GM12878 (cell line): ENCODE results near the gene CCNC. TPM values are rescaled to one million over a fixed set of nuclear protein-coding genes. Genes with fewer than 3 reads are reported as not detected.

Experiments used
- BACH1 ChIP-seq: fragments of 450-650 bp; IDR thresholded peaks from 2 replicates; pipeline ENCODE4 v1.6.1; 2017; ENCODE audit warnings: mild to moderate bottlenecking, borderline replicate concordance
- FOXM1 ChIP-seq: IDR thresholded peaks from 2 replicates; pipeline ENCODE4 v1.6.1; 2012; ENCODE audit warnings: low read depth, mild to moderate bottlenecking, inconsistent platforms, low read length, moderate library complexity
- IKZF1 ChIP-seq: fragments of 450-650 bp; conservative IDR thresholded peaks from 2 replicates; pipeline ENCODE4 v1.6.1; 2017; ENCODE audit warnings: antibody characterized with exemption, mild to moderate bottlenecking
- KAT2A ChIP-seq: conservative IDR thresholded peaks from 2 replicates; pipeline ENCODE4 v1.6.1; 2011; ENCODE audit warnings: low read depth, low read length; ENCODE audit not compliant: control insufficient read depth
- MXI1 ChIP-seq: fragments of 150-350 bp; IDR thresholded peaks from 2 replicates; pipeline ENCODE4 v1.6.1; 2011; ENCODE audit warnings: low read depth, mild to moderate bottlenecking, inconsistent platforms, low read length, improper control_type of control experiment
- MYB ChIP-seq: fragments of 150-350 bp; IDR thresholded peaks from 2 replicates; pipeline ENCODE4 v1.6.1; 2014; ENCODE audit warnings: mild to moderate bottlenecking, low read depth, low read length, borderline replicate concordance
- NFYA ChIP-seq: IDR thresholded peaks from 2 replicates; pipeline ENCODE4 v1.6.1; 2011; ENCODE audit warnings: low read depth, mild to moderate bottlenecking, low read length, improper control_type of control experiment, borderline replicate concordance
- NR2C2 ChIP-seq: IDR thresholded peaks from 2 replicates; pipeline ENCODE4 v1.6.1; 2011; ENCODE audit warnings: borderline replicate concordance, low read depth; ENCODE audit not compliant: control insufficient read depth, insufficient read length
- SIX5 ChIP-seq: IDR thresholded peaks from 2 replicates; pipeline ENCODE4 v1.6.1; 2011; ENCODE audit warnings: mild to moderate bottlenecking, low read depth, low read length, moderate library complexity; ENCODE audit not compliant: severe bottlenecking
- SMAD1 ChIP-seq: fragments of 450-650 bp; IDR thresholded peaks from 2 replicates; pipeline ENCODE4 v1.6.1; 2018; ENCODE audit warnings: mild to moderate bottlenecking, low read depth; ENCODE audit not compliant: partially characterized antibody
- SREBF1 ChIP-seq: IDR thresholded peaks from 2 replicates; pipeline ENCODE4 v1.6.1; 2012; ENCODE audit warnings: mild to moderate bottlenecking, low read length
- STAT1 ChIP-seq: fragments of 450-650 bp; conservative IDR thresholded peaks from 2 replicates; pipeline ENCODE4 v1.6.1; 2014; ENCODE audit warnings: antibody characterized with exemption, mild to moderate bottlenecking
- STAT3 ChIP-seq: IDR thresholded peaks from 2 replicates; pipeline ENCODE4 v1.6.1; 2011; ENCODE audit warnings: low read depth, low read length, improper control_type of control experiment
- YBX1 ChIP-seq: fragments of 450-650 bp; IDR thresholded peaks from 2 replicates; pipeline ENCODE4 v1.6.1; 2016; ENCODE audit warnings: antibody characterized with exemption
- ZNF207 ChIP-seq: fragments of 450-650 bp; IDR thresholded peaks from 2 replicates; pipeline ENCODE4 v1.6.1; 2014; ENCODE audit warnings: antibody characterized with exemption, mild to moderate bottlenecking, borderline replicate concordance
- polyA plus RNA-seq, 11 experiments: library from polyadenylated mRNA; depleted of rRNA in 4 of 11; unstranded in 6 of 11; stranded (reverse) in 5 of 11; fragments of >200 nt; fragmentation: Nextera tagmentation in 4 of 11; fragmentation: Illumina TruSeq in 1 of 11; extraction: Ambion mirVana in 4 of 11; extraction: Trizol in 1 of 11; gene quantifications; 1 replicate in 1 of 11; 2 replicates in 10 of 11; pipeline versions ENCODE4 v1.2.1 to v1.2.3, GENCODE V29; 2011 to 2016; ENCODE audit warnings: inconsistent platforms in 2 of 11, missing spikeins in 2 of 11, low read depth in 1 of 11
- total RNA-seq, 4 experiments: library from RNA; depleted of rRNA in 3 of 4; stranded (reverse); fragments of >200 nt in 3 of 4; fragmentation: Illumina TruSeq in 1 of 4; extraction: Trizol in 1 of 4; gene quantifications; 2 replicates each; pipeline versions ENCODE4 v1.2.1 to v1.2.3, GENCODE V29; 2013 to 2021
- TF ChIP-seq, protein P1 (sequence below): fragments of 450-650 bp; IDR thresholded peaks from 2 replicates; pipeline ENCODE4 v1.6.1; 2016; ENCODE audit warnings: mild to moderate bottlenecking, moderate library complexity, borderline replicate concordance
- TF ChIP-seq, protein P2 (sequence below): fragments of 450-650 bp; IDR thresholded peaks from 2 replicates; pipeline ENCODE4 v1.6.1; 2017; ENCODE audit warnings: mild to moderate bottlenecking
- TF ChIP-seq, protein P3 (sequence below): fragments of 450-650 bp; IDR thresholded peaks from 2 replicates; pipeline ENCODE4 v1.6.1; 2017; ENCODE audit warnings: mild to moderate bottlenecking, moderate library complexity
- TF ChIP-seq, protein P4 (sequence below): IDR thresholded peaks from 2 replicates; pipeline ENCODE4 v1.6.1; 2012; ENCODE audit warnings: low read length, inconsistent platforms

CCNC gene
- total and polyA plus RNA-seq, 10 of the 15 experiments (the other 5 are each of a cell fraction or from before 2014, with no cell fraction given), result 68.5 to 168 (median 99.4) TPM

DNA sequence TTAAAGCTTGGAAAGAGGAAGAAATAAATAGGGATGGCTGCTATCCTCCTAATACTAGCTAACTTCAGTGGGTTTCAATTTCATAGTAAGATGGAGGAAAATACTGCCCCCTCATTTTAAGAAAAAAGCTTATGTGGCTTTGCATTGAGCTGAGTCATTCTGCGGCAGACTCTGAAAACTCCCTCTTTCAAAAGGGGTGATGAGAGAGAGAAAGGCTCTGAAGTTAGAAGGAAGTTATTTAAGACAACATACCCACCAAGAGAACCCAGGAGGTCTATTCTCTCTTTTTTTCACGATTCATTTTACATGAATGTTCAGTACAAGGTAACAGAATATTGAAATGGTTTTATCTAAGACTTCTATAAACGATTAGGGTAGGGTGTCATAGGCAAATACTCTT is 42.7 kb upstream of the CCNC start (continued):
- TF ChIP-seq, protein P1, sequence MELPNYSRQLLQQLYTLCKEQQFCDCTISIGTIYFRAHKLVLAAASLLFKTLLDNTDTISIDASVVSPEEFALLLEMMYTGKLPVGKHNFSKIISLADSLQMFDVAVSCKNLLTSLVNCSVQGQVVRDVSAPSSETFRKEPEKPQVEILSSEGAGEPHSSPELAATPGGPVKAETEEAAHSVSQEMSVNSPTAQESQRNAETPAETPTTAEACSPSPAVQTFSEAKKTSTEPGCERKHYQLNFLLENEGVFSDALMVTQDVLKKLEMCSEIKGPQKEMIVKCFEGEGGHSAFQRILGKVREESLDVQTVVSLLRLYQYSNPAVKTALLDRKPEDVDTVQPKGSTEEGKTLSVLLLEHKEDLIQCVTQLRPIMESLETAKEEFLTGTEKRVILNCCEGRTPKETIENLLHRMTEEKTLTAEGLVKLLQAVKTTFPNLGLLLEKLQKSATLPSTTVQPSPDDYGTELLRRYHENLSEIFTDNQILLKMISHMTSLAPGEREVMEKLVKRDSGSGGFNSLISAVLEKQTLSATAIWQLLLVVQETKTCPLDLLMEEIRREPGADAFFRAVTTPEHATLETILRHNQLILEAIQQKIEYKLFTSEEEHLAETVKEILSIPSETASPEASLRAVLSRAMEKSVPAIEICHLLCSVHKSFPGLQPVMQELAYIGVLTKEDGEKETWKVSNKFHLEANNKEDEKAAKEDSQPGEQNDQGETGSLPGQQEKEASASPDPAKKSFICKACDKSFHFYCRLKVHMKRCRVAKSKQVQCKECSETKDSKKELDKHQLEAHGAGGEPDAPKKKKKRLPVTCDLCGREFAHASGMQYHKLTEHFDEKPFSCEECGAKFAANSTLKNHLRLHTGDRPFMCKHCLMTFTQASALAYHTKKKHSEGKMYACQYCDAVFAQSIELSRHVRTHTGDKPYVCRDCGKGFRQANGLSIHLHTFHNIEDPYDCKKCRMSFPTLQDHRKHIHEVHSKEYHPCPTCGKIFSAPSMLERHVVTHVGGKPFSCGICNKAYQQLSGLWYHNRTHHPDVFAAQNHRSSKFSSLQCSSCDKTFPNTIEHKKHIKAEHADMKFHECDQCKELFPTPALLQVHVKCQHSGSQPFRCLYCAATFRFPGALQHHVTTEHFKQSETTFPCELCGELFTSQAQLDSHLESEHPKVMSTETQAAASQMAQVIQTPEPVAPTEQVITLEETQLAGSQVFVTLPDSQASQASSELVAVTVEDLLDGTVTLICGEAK, result no peak
- TF ChIP-seq FOXM1, result no peak
- no peak for TF ChIP-seq STAT3
- TF ChIP-seq BACH1, result peak; percentile 97; the same call in 1 of the 2 replicates
- TF ChIP-seq NR2C2, result no peak
- no peak for TF ChIP-seq SMAD1
- no peak for TF ChIP-seq NFYA
- no peak for TF ChIP-seq SREBF1
- TF ChIP-seq MXI1, result no peak
- TF ChIP-seq, protein P2, sequence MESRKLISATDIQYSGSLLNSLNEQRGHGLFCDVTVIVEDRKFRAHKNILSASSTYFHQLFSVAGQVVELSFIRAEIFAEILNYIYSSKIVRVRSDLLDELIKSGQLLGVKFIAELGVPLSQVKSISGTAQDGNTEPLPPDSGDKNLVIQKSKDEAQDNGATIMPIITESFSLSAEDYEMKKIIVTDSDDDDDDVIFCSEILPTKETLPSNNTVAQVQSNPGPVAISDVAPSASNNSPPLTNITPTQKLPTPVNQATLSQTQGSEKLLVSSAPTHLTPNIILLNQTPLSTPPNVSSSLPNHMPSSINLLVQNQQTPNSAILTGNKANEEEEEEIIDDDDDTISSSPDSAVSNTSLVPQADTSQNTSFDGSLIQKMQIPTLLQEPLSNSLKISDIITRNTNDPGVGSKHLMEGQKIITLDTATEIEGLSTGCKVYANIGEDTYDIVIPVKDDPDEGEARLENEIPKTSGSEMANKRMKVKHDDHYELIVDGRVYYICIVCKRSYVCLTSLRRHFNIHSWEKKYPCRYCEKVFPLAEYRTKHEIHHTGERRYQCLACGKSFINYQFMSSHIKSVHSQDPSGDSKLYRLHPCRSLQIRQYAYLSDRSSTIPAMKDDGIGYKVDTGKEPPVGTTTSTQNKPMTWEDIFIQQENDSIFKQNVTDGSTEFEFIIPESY, result no peak
- TF ChIP-seq STAT1, result no peak
- TF ChIP-seq MYB, result no peak
- TF ChIP-seq IKZF1, result 0 out of 2 replicates have a peak, but pooled peaks have one; percentile 16
- no peak for TF ChIP-seq YBX1
- TF ChIP-seq, protein P3, sequence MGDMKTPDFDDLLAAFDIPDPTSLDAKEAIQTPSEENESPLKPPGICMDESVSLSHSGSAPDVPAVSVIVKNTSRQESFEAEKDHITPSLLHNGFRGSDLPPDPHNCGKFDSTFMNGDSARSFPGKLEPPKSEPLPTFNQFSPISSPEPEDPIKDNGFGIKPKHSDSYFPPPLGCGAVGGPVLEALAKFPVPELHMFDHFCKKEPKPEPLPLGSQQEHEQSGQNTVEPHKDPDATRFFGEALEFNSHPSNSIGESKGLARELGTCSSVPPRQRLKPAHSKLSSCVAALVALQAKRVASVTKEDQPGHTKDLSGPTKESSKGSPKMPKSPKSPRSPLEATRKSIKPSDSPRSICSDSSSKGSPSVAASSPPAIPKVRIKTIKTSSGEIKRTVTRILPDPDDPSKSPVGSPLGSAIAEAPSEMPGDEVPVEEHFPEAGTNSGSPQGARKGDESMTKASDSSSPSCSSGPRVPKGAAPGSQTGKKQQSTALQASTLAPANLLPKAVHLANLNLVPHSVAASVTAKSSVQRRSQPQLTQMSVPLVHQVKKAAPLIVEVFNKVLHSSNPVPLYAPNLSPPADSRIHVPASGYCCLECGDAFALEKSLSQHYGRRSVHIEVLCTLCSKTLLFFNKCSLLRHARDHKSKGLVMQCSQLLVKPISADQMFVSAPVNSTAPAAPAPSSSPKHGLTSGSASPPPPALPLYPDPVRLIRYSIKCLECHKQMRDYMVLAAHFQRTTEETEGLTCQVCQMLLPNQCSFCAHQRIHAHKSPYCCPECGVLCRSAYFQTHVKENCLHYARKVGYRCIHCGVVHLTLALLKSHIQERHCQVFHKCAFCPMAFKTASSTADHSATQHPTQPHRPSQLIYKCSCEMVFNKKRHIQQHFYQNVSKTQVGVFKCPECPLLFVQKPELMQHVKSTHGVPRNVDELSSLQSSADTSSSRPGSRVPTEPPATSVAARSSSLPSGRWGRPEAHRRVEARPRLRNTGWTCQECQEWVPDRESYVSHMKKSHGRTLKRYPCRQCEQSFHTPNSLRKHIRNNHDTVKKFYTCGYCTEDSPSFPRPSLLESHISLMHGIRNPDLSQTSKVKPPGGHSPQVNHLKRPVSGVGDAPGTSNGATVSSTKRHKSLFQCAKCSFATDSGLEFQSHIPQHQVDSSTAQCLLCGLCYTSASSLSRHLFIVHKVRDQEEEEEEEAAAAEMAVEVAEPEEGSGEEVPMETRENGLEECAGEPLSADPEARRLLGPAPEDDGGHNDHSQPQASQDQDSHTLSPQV, result no peak
- TF ChIP-seq, protein P4, sequence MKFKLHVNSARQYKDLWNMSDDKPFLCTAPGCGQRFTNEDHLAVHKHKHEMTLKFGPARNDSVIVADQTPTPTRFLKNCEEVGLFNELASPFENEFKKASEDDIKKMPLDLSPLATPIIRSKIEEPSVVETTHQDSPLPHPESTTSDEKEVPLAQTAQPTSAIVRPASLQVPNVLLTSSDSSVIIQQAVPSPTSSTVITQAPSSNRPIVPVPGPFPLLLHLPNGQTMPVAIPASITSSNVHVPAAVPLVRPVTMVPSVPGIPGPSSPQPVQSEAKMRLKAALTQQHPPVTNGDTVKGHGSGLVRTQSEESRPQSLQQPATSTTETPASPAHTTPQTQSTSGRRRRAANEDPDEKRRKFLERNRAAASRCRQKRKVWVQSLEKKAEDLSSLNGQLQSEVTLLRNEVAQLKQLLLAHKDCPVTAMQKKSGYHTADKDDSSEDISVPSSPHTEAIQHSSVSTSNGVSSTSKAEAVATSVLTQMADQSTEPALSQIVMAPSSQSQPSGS, result peak; percentile 70
- no peak for TF ChIP-seq SIX5
- TF ChIP-seq ZNF207, result no peak
- TF ChIP-seq KAT2A, result no peak
